CD4-positive, alpha-beta T cell (primary cell): Measurements from ENCODE around the gene GNAZ. TPM values are rescaled to one million over a fixed set of nuclear protein-coding genes. Genes with fewer than 3 reads are reported as not detected.

Experiments
- ATAC-seq: fragments of 200-7000 bp; cut with Tn5 transposase; one replicate; pipeline ENCODE4 v1.10.0; 2022; ENCODE audit warnings: mild to moderate bottlenecking; ENCODE audit not compliant: poor library complexity
- CTCF ChIA-PET: fragments of 350-600 bp; sonication (Branson Sonifier 250); formaldehyde crosslinking; loops from one replicate; lab custom pipeline; 2021; ENCODE audit warnings: antibody characterized with exemption, inconsistent platforms; lab: Charles Lee
- POLR2A ChIA-PET: fragments of 350-600 bp; sonication (Branson Sonifier 250); formaldehyde crosslinking; loops from one replicate; lab custom pipeline; 2021; ENCODE audit warnings: antibody characterized with exemption, inconsistent platforms; lab: Charles Lee
- DNase-seq, 14 experiments: peaks; one replicate each; pipeline ENCODE4 v3.0.0-alpha.2; 2013 to 2020; ENCODE audit warnings: mixed read lengths in 2 of 14
- H3K27ac ChIP-seq, 2 donors: one replicate each; pipeline versions ENCODE4 v1.5.1 to v1.7.0; 2013; ENCODE audit warnings: low read length in 2 of 2, low read depth in 1 of 2, mild to moderate bottlenecking in 1 of 2
- H3K27me3 ChIP-seq, 2 experiments: 1 replicate in 1 of 2; 2 replicates in 1 of 2; pipeline versions ENCODE4 v1.6.1 to v1.7.0; 2013; ENCODE audit warnings: low read length in 2 of 2, control low read depth in 1 of 2, mild to moderate bottlenecking in 1 of 2, moderate library complexity in 1 of 2; ENCODE audit not compliant: insufficient read depth in 2 of 2, control insufficient read depth in 1 of 2
- H3K36me3 ChIP-seq: one replicate; pipeline ENCODE4 v1.6.1; 2013; ENCODE audit warnings: low read length, control low read depth; ENCODE audit not compliant: insufficient read depth
- H3K4me1 ChIP-seq: one replicate; pipeline ENCODE4 v1.6.1; 2013; ENCODE audit warnings: low read length, control low read depth; ENCODE audit not compliant: insufficient read depth
- H3K4me3 ChIP-seq: one replicate; pipeline ENCODE4 v1.5.1; 2013; ENCODE audit warnings: mild to moderate bottlenecking, low read length, moderate library complexity
- H3K9me3 ChIP-seq, 2 experiments: 1 replicate in 1 of 2; 2 replicates in 1 of 2; pipeline versions ENCODE4 v1.6.1 to v1.7.0; 2013; ENCODE audit warnings: low read length in 2 of 2, mild to moderate bottlenecking in 2 of 2, control low read depth in 1 of 2, moderate library complexity in 1 of 2; ENCODE audit not compliant: control insufficient read depth in 1 of 2, insufficient read depth in 1 of 2
- H3K27ac Mint-ChIP-seq: one replicate; pipeline ENCODE4 v1.8.0; 2020; ENCODE audit warnings: mixed read lengths
- H3K27me3 Mint-ChIP-seq: one replicate; pipeline ENCODE4 v1.8.0; 2021; ENCODE audit warnings: mixed read lengths
- H3K36me3 Mint-ChIP-seq: one replicate; pipeline ENCODE4 v1.8.0; 2021; ENCODE audit warnings: low read depth, mixed read lengths
- H3K4me1 Mint-ChIP-seq: one replicate; pipeline ENCODE4 v1.8.0; 2021; ENCODE audit warnings: low read depth, mixed read lengths
- H3K4me3 Mint-ChIP-seq: one replicate; pipeline ENCODE4 v1.8.0; 2020; ENCODE audit warnings: mild to moderate bottlenecking, mixed read lengths
- H3K9me3 Mint-ChIP-seq: one replicate; pipeline ENCODE4 v1.8.0; 2020; ENCODE audit warnings: mixed read lengths
- CTCF ChIP-seq: fragments of 200-600 bp; IDR thresholded peaks from one replicate; pipeline ENCODE4 v1.8.0; 2022; ENCODE audit warnings: antibody characterized with exemption, mild to moderate bottlenecking
- intact Hi-C, 2 experiments: fragments of 100-400 bp; cut with DNase I in 1 of 2; cut with micrococcal nuclease in 1 of 2; formaldehyde crosslinking; loops; one replicate each; pipeline versions ENCODE4 v1.15.1 to v1.9.0; 2023 to 2025; cut with DNase I, micrococcal nuclease
- total RNA-seq, 174 experiments: library from RNA in 2 of 174; stranded (reverse) in 2 of 174; gene quantifications; one replicate each; pipeline ENCODE4 v1.2.3 and lab custom pipeline; 2021 to 2026

The GNAZ gene
- total RNA-seq, 2 experiments from 2014 or later = 0.20 to 0.38 TPM

- H3K27ac ChIP-seq = no peak overlapping the region
- no peaks in the 10 kb centered on the region for H3K36me3 ChIP-seq
- no peaks in the 10 kb centered on the region for H3K27me3 Mint-ChIP-seq
- ATAC-seq = no peak
- H3K4me3 ChIP-seq = no peak overlapping the region
- ChIA-PET CTCF (no interaction called here), POLR2A (interaction anchor here (0.6 kb wide), 1 partner anchor 179 kb away, joined by 3 read pairs; no protein-coding TSS in a partner anchor)
- H3K9me3 ChIP-seq = no peaks in the 10 kb centered on the region
- DNase-seq = no peak
- H3K27ac Mint-ChIP-seq = no peak overlapping the region
- H3K4me3 Mint-ChIP-seq = no peak overlapping the region
- no peaks in the 10 kb centered on the region for H3K36me3 Mint-ChIP-seq
- peaks cover 11% of the 10 kb centered on the region for H3K4me1 Mint-ChIP-seq
- intact Hi-C loops = no loop called here
- no peaks in the 10 kb centered on the region for H3K27me3 ChIP-seq
- H3K4me1 ChIP-seq = peaks cover 23% of the 10 kb centered on the region
- no peaks in the 10 kb centered on the region for H3K9me3 Mint-ChIP-seq
- no peak for TF ChIP-seq CTCF
Measured at GRCh38 chr22:23153994-23154393, 83.7 kb downstream of the GNAZ start.

DNA sequence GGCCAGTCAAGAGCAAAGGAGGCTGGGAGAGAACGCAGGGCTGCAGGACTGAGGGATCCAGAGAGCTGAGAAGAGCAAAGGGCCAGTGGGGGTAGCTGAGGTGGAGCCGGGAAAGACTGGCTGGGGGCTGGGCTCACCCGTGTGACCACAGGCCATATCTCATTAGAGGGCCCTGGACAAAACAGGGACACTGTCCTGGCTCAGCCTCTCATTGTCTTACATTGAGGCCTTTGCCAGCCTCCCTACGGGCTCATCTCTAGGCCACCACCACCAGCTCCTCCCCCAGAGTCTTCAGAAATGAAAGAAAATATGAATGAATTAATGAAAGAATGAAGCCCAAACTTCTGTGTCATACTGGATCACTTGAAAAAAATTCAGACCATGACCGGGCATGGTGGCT, 84.1 kb downstream of the GNAZ start:
- H3K9me3 Mint-ChIP-seq = no peaks in the 10 kb centered on the region
- ATAC-seq = no peak
- no peak overlapping the region for H3K4me3 ChIP-seq
- H3K4me3 Mint-ChIP-seq = no peak overlapping the region
- intact Hi-C loops = no loop called here
- peaks cover 23% of the 10 kb centered on the region for H3K4me1 ChIP-seq
- peaks cover 11% of the 10 kb centered on the region for H3K4me1 Mint-ChIP-seq
- CTCF ChIA-PET = no interaction called here
- POLR2A ChIA-PET = interaction anchor here (0.6 kb wide), 1 partner anchor 178 kb away, joined by 3 read pairs; no protein-coding TSS in a partner anchor
- no peaks in the 10 kb centered on the region for H3K27me3 ChIP-seq
- no peaks in the 10 kb centered on the region for H3K36me3 ChIP-seq
- H3K36me3 Mint-ChIP-seq = no peaks in the 10 kb centered on the region
- H3K9me3 ChIP-seq = no peaks in the 10 kb centered on the region
- no peaks in the 10 kb centered on the region for H3K27me3 Mint-ChIP-seq
- no peak overlapping the region for H3K27ac ChIP-seq
- no peak for TF ChIP-seq CTCF
- H3K27ac Mint-ChIP-seq = no peak overlapping the region
- no peak for DNase-seq

GRCh38 chr22:23155143-23155542, 84.8 kb downstream of the GNAZ start:
- no peak overlapping the region for H3K27ac ChIP-seq
- Mint-ChIP-seq H3K4me1 (peaks cover 11% of the 10 kb centered on the region), H3K4me3 (no peak overlapping the region), H3K36me3 (no peaks in the 10 kb centered on the region), H3K9me3 (no peaks in the 10 kb centered on the region), H3K27me3 (no peaks in the 10 kb centered on the region), H3K27ac (no peak overlapping the region)
- H3K4me1 ChIP-seq = peaks cover 23% of the 10 kb centered on the region
- DNase-seq (no peak), ATAC-seq (no peak)
- CTCF ChIA-PET = no interaction called here
- TF ChIP-seq CTCF = no peak
- no peaks in the 10 kb centered on the region for H3K36me3 ChIP-seq
- H3K9me3 ChIP-seq = no peaks in the 10 kb centered on the region
- no peak overlapping the region for H3K4me3 ChIP-seq
- POLR2A ChIA-PET = no interaction called here
- no peaks in the 10 kb centered on the region for H3K27me3 ChIP-seq
- intact Hi-C loops = no loop called here
